Brain microvascular endothelial cell (primary cell): ENCODE results near the gene EVC2.

Experiments
- DNase-seq: peaks from one replicate; pipeline ENCODE4 v3.0.0-alpha.2; 2020
- H3K27ac ChIP-seq: fragments of 250-450 bp; sonication (Bioruptor Pico); 2 replicates; pipeline ENCODE4 v1.5.1; 2020; ENCODE audit warnings: mild to moderate bottlenecking, moderate library complexity
- H3K27me3 ChIP-seq: fragments of 250-450 bp; sonication (Bioruptor Pico); replicated peaks from 2 replicates; pipeline ENCODE4 v1.5.1; 2020; ENCODE audit warnings: mild to moderate bottlenecking
- H3K36me3 ChIP-seq: fragments of 250-450 bp; sonication (Bioruptor Pico); replicated peaks from 2 replicates; pipeline ENCODE4 v1.5.1; 2020; ENCODE audit warnings: mild to moderate bottlenecking
- H3K4me3 ChIP-seq: 2 replicates; pipeline ENCODE4 v1.5.1; 2011; ENCODE audit warnings: low read depth, mild to moderate bottlenecking, control low read depth, low read length, moderate library complexity
- CTCF ChIP-seq: IDR thresholded peaks from 2 replicates; pipeline ENCODE4 v1.5.1; 2011; ENCODE audit warnings: low read depth, mild to moderate bottlenecking, moderate library complexity, low read length, control low read depth, inconsistent platforms; ENCODE audit errors: missing control alignments
- in situ Hi-C: cut with HindIII; loops from 2 replicates; pipeline ENCODE4 v1.10.0; 2017; ENCODE audit warnings: low sequenced_read_pairs, low pct_ligation_motif_present

The EVC2 gene

GRCh38 chr4:5638316-5638715 lies 70.0 kb downstream of the EVC2 start:
- Histone ChIP-seq H3K4me3 (no peak overlapping the region), H3K27me3 (no peaks in the 10 kb centered on the region), H3K36me3 (peaks cover 8% of the 10 kb centered on the region), H3K27ac (peak overlapping the region; percentile 75)
- TF ChIP-seq CTCF, result no peak
- DNase-seq, result peak; percentile 81
- in situ Hi-C loops, result no loop called here

GRCh38 chr4:5636766-5637670 lies 71.3 kb downstream of the EVC2 start:
- H3K27ac ChIP-seq, result peak overlapping the region; percentile 71
- TF ChIP-seq CTCF, result no peak
- H3K27me3 ChIP-seq, result no peaks in the 10 kb centered on the region
- in situ Hi-C loops, result no loop called here
- DNase-seq, result no peak
- no peak overlapping the region for H3K4me3 ChIP-seq
- peaks cover 9% of the 10 kb centered on the region for H3K36me3 ChIP-seq

- no peak for TF ChIP-seq CTCF
- H3K27me3 ChIP-seq, result no peaks in the 10 kb centered on the region
- H3K27ac ChIP-seq, result peak overlapping the region; percentile 71
- H3K4me3 ChIP-seq, result no peak overlapping the region
- peaks cover 17% of the 10 kb centered on the region for H3K36me3 ChIP-seq
- in situ Hi-C loops, result no loop called here
- peak; percentile 85 for DNase-seq
These were observed 72.5 kb downstream of the EVC2 start for GRCh38 chr4:5635826-5636195.

GRCh38 chr4:5632571-5632970 lies 75.8 kb downstream of the EVC2 start:
- H3K4me3 ChIP-seq, result no peak overlapping the region
- no peak for TF ChIP-seq CTCF
- no peak overlapping the region for H3K27ac ChIP-seq
- in situ Hi-C loops, result no loop called here
- no peak for DNase-seq
- peaks cover 15% of the 10 kb centered on the region for H3K36me3 ChIP-seq
- H3K27me3 ChIP-seq, result no peaks in the 10 kb centered on the region

- TF ChIP-seq CTCF, result no peak
- in situ Hi-C loops, result no loop called here
These were observed 76.3 kb downstream of the EVC2 start for GRCh38 chr4:5632066-5632440.

More at GRCh38 chr4:5632066-5632440, 76.3 kb downstream of the EVC2 start:
- Histone ChIP-seq H3K36me3 (peaks cover 20% of the 10 kb centered on the region), H3K4me3 (no peak overlapping the region), H3K27me3 (no peaks in the 10 kb centered on the region), H3K27ac (no peak overlapping the region)
- no peak for DNase-seq
